Endothelial cell of umbilical vein (primary cell): ENCODE measurements around the gene KIFC3. TPM values are rescaled to one million over a fixed set of nuclear protein-coding genes. Genes with fewer than 3 reads are reported as not detected.

ENCODE experiments used
- BruUV-seq: library from RNA; stranded (reverse); fragments of 400-500 nt; replicated peaks from 2 replicates; lab custom pipeline; 2021; lab: Mats Ljungman, UMichigan
- CTCF ChIA-PET: fragments of 300-600, 350-600 bp; sonication (Branson Sonifier 250); formaldehyde crosslinking; loops from one replicate; lab custom pipeline; 2021; ENCODE audit warnings: antibody characterized with exemption, inconsistent platforms; lab: Charles Lee
- POLR2A ChIA-PET: fragments of 300-600, 350-600 bp; sonication (Branson Sonifier 250); formaldehyde crosslinking; loops from one replicate; lab custom pipeline; 2021; ENCODE audit warnings: antibody characterized with exemption, inconsistent platforms; lab: Charles Lee
- DNase-seq: peaks from one replicate; pipeline ENCODE4 v3.0.0-alpha.2; 2011; ENCODE audit warnings: low read depth, low spot score
- FAIRE-seq: peaks from 2 replicates; lab custom pipeline; 2011; peaks lifted over from hg19 to GRCh38; lab: Jason Lieb, UNC
- H2AFZ ChIP-seq: 2 replicates; pipeline ENCODE4 v1.6.0; 2012; ENCODE audit warnings: low read depth, low read length, control low read depth, inconsistent platforms
- H3K27ac ChIP-seq: 2 replicates; pipeline ENCODE4 v1.5.1; 2011; ENCODE audit warnings: low read depth, mild to moderate bottlenecking, control low read depth, low read length, moderate library complexity; ENCODE audit not compliant: insufficient read depth
- H3K27me3 ChIP-seq, 2 experiments: 2 replicates each; pipeline versions ENCODE4 v1.6.0 to v1.6.1; 2011; ENCODE audit warnings: low read length in 2 of 2, mixed read lengths in 1 of 2; ENCODE audit not compliant: control insufficient read depth in 2 of 2, insufficient read depth in 2 of 2
- H3K36me3 ChIP-seq, 2 experiments: 2 replicates in 1 of 2; 3 replicates in 1 of 2; pipeline ENCODE4 v1.5.1; 2011; ENCODE audit warnings: low read length in 2 of 2, mild to moderate bottlenecking in 1 of 2, moderate library complexity in 1 of 2; ENCODE audit not compliant: control insufficient read depth in 2 of 2, insufficient read depth in 2 of 2; ENCODE audit errors: extremely low read depth in 1 of 2
- H3K4me1 ChIP-seq: 3 replicates; pipeline ENCODE4 v1.5.1; 2011; ENCODE audit warnings: mild to moderate bottlenecking, low read length; ENCODE audit not compliant: control insufficient read depth, insufficient read depth; ENCODE audit errors: extremely low read depth
- H3K4me2 ChIP-seq: 2 replicates; pipeline ENCODE4 v1.6.1; 2011; ENCODE audit warnings: low read length, control low read depth, mixed read lengths; ENCODE audit not compliant: insufficient read depth
- H3K4me3 ChIP-seq, 3 experiments: fragments of 200-600 bp in 1 of 3; sonication (generic), shearing (Covaris generic) in 1 of 3; replicated peaks in 1 of 3; 2 replicates each; pipeline ENCODE4 v1.5.1; 2011 to 2016; ENCODE audit warnings: control low read depth in 3 of 3, low read length in 3 of 3, mild to moderate bottlenecking in 2 of 3, inconsistent platforms in 1 of 3, low read depth in 1 of 3, moderate library complexity in 1 of 3; ENCODE audit not compliant: insufficient read depth in 1 of 3
- H3K79me2 ChIP-seq: 2 replicates; pipeline ENCODE4 v1.6.0; 2012; ENCODE audit warnings: low read length, inconsistent platforms; ENCODE audit not compliant: control insufficient read depth, insufficient read depth
- H3K9ac ChIP-seq: replicated peaks from 2 replicates; pipeline ENCODE3; 2011; ENCODE audit warnings: low read length, control low read depth; ENCODE audit not compliant: insufficient read depth; ENCODE audit errors: extremely low read depth
- H3K9me1 ChIP-seq: replicated peaks from 3 replicates; pipeline ENCODE4 v1.6.0; 2011; ENCODE audit warnings: mild to moderate bottlenecking, low read length; ENCODE audit not compliant: control insufficient read depth, insufficient read depth; ENCODE audit errors: extremely low read depth
- H3K9me3 ChIP-seq: replicated peaks from 2 replicates; pipeline ENCODE4 v1.5.1; 2012; ENCODE audit warnings: low read length, inconsistent platforms; ENCODE audit not compliant: control insufficient read depth, insufficient read depth
- H4K20me1 ChIP-seq: replicated peaks from 2 replicates; pipeline ENCODE3; 2011; ENCODE audit warnings: mild to moderate bottlenecking, low read length; ENCODE audit not compliant: control insufficient read depth, insufficient read depth; ENCODE audit errors: extremely low read depth
- CTCF ChIP-seq, 2 donors: IDR thresholded peaks; 1 replicate in 1 of 2; 2 replicates in 1 of 2; pipeline ENCODE4 v1.5.1; 2011; ENCODE audit warnings: low read length in 2 of 2, mild to moderate bottlenecking in 2 of 2, moderate library complexity in 2 of 2, control low read depth in 1 of 2, inconsistent platforms in 1 of 2, low read depth in 1 of 2; ENCODE audit not compliant: insufficient read depth in 1 of 2; ENCODE audit errors: extremely low read depth in 1 of 2
- FOS ChIP-seq: IDR thresholded peaks from 2 replicates; pipeline ENCODE4 v1.6.1; 2011; ENCODE audit warnings: mild to moderate bottlenecking, low read length, moderate library complexity, borderline replicate concordance; ENCODE audit not compliant: insufficient read depth
- MYC ChIP-seq: IDR thresholded peaks from one replicate; pipeline ENCODE4 v1.6.1; 2011; ENCODE audit warnings: mild to moderate bottlenecking, low read depth, low read length
- POLR2A ChIP-seq: IDR thresholded peaks from 2 replicates; pipeline ENCODE4 v1.6.1; 2012; ENCODE audit warnings: low read depth, mild to moderate bottlenecking, control low read depth, low read length
- dilution Hi-C: fragments of 300-500 bp; cut with MboI; formaldehyde crosslinking; loops from one replicate; pipeline ENCODE4 v1.15.0; 2019; ENCODE audit warnings: low sequenced_read_pairs; ENCODE audit not compliant: extremely low pct_ligation_motif_present
- intact Hi-C: fragments of 100-400 bp; cut with micrococcal nuclease; formaldehyde crosslinking; loops from one replicate; pipeline ENCODE4 v1.10.0; 2022
- polyA plus RNA-seq, 4 experiments: library from polyadenylated mRNA; depleted of rRNA in 3 of 4; stranded (reverse) in 3 of 4; unstranded in 1 of 4; fragments of >200 nt; gene quantifications; 2 replicates each; pipeline versions ENCODE4 v1.2.1 to v1.2.3, GENCODE V29; 2011 to 2012; ENCODE audit warnings: missing spikeins in 1 of 4
- total RNA-seq: library from RNA; stranded (reverse); gene quantifications from 2 replicates; pipeline ENCODE4 v1.2.3, GENCODE V29; 2021

KIFC3 gene
- total and polyA plus RNA-seq, 2 donors (not counting 3 experiments of a cell fraction or from before 2014, with no cell fraction given) = 36.3 to 62.2 TPM

- FAIRE-seq = no peak
- no peak overlapping the region for H3K4me3 ChIP-seq
Observed at GRCh38 chr16:57756424-57757325, 45.6 kb downstream of the KIFC3 start.

More at GRCh38 chr16:57756424-57757325, 45.6 kb downstream of the KIFC3 start:
- POLR2A ChIA-PET = no interaction called here
- Histone ChIP-seq H3K9me1 (no peaks in the 10 kb centered on the region), H2AFZ (no peak overlapping the region), H3K27me3 (no peaks in the 10 kb centered on the region), H3K27ac (no peak overlapping the region), H3K4me1 (no peaks in the 10 kb centered on the region), H3K4me2 (no peak overlapping the region), H3K9me3 (no peaks in the 10 kb centered on the region), H3K36me3 (peaks cover 0 to 42% of the 10 kb centered on the region in 2 experiments), H3K9ac (no peak overlapping the region), H4K20me1 (no peaks in the 10 kb centered on the region), H3K79me2 (no peaks in the 10 kb centered on the region)
- intact Hi-C loops (loop anchor here (1.0 kb wide), 7 partner anchors 21 to 249 kb away; partner anchors contain the start of genes KATNB1, KIFC3 and USB1), dilution Hi-C loops (no loop called here)
- no peak for DNase-seq
- no peak for TF ChIP-seq CTCF (IDR thresholded peaks at IDR 0.05; ENCODE audit: extremely low read depth in 1 of 2, insufficient read depth in 1 of 2, low read depth in 1 of 2, low read length in 2 of 2)
- no peak for TF ChIP-seq POLR2A
- TF ChIP-seq MYC = no peak
- no peak for TF ChIP-seq FOS
- CTCF ChIA-PET = interaction anchor here (0.8 to 2.6 kb wide), 17 partner anchors 8 to 244 kb away, joined by 3 to 45 read pairs (median 3); partner anchors contain the start of genes USB1 and ZNF319
- no TSS peak for BruUV-seq
